ENCODE data around the gene CMKLR1. TPM values are rescaled to one million over a fixed set of nuclear protein-coding genes. Genes with fewer than 3 reads are reported as not detected.

Gene CMKLR1
- polyA plus RNA-seq, 3 donors from 2014 or later, result 32.5 to 83.7 (median 49.6) TPM

GRCh38 chr12:108371801-108372344 is 32.8 kb upstream of the CMKLR1 start:
- H3K27me3 Mint-ChIP-seq (ENCODE audit: low read depth in 3 of 3), result peaks cover 0 to 4% (median 4%) of the 10 kb centered on the region in 3 donors
- H3K36me3 Mint-ChIP-seq, result peaks cover 8 to 11% (median 10%) of the 10 kb centered on the region in 3 donors
- no peak overlapping the region for H3K4me3 Mint-ChIP-seq
- H3K9me3 Mint-ChIP-seq, result peaks cover 4 to 35% (median 19%) of the 10 kb centered on the region in 6 donors
- no peak overlapping the region for H3K27ac Mint-ChIP-seq
- no peak for DNase-seq
- H3K4me1 Mint-ChIP-seq, result peaks cover 9% of the 10 kb centered on the region in 2 donors

DNA sequence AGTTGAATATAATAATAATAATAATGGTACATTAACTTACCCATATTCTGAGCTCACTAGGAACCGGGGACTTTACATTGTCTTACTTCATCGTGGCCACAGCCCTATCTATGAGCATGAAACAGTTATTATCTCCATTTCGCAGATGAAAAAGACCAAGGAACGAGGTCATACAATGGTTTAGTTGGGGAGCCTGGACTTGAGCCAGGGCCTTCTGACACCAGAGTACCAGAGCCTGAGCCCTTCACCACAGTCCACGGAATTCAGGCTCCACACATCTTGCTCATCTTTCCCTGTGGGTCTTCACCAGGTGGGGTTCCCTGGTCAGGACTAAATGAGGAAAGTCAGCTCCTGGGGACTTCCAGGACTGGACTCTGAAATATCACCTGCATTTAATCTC is 31.3 kb upstream of the CMKLR1 start:
- H3K36me3 Mint-ChIP-seq, result peaks cover 8 to 11% (median 10%) of the 10 kb centered on the region in 3 donors
- no peak overlapping the region for H3K27ac Mint-ChIP-seq
- H3K4me3 Mint-ChIP-seq, result no peak overlapping the region
- peaks cover 15 to 16% of the 10 kb centered on the region in 2 donors for H3K4me1 Mint-ChIP-seq
- H3K27me3 Mint-ChIP-seq (ENCODE audit: low read depth in 3 of 3), result peaks cover 0 to 5% (median 2%) of the 10 kb centered on the region in 3 donors
- DNase-seq, result no peak
- H3K9me3 Mint-ChIP-seq, result peaks cover 4 to 27% (median 13%) of the 10 kb centered on the region in 6 donors

- Mint-ChIP-seq H3K27ac (no peak overlapping the region), H3K27me3 (ENCODE audit: low read depth in 3 of 3) (peaks cover 0 to 5% (median 2%) of the 10 kb centered on the region in 3 donors), H3K9me3 (peaks cover 4 to 27% (median 13%) of the 10 kb centered on the region in 6 donors), H3K4me1 (peaks cover 19 to 21% of the 10 kb centered on the region in 2 donors), H3K36me3 (peaks cover 8 to 11% (median 10%) of the 10 kb centered on the region in 3 donors), H3K4me3 (no peak overlapping the region)
- DNase-seq, result no peak
Measured at GRCh38 chr12:108369736-108370396, 30.8 kb upstream of the CMKLR1 start.

- Mint-ChIP-seq H3K4me1 (peaks cover 25 to 35% of the 10 kb centered on the region in 2 donors), H3K27me3 (ENCODE audit: low read depth in 3 of 3) (peaks cover 0 to 10% (median 2%) of the 10 kb centered on the region in 3 donors), H3K9me3 (peaks cover 2 to 10% (median 5%) of the 10 kb centered on the region in 6 donors), H3K4me3 (no peak overlapping the region), H3K27ac (peak overlapping the region in 1 of 6 donors; percentile 4), H3K36me3 (peaks cover 6 to 9% (median 7%) of the 10 kb centered on the region in 3 donors)
- no peak for DNase-seq
Measured at GRCh38 chr12:108368089-108368488, 29.0 kb upstream of the CMKLR1 start.

DNA sequence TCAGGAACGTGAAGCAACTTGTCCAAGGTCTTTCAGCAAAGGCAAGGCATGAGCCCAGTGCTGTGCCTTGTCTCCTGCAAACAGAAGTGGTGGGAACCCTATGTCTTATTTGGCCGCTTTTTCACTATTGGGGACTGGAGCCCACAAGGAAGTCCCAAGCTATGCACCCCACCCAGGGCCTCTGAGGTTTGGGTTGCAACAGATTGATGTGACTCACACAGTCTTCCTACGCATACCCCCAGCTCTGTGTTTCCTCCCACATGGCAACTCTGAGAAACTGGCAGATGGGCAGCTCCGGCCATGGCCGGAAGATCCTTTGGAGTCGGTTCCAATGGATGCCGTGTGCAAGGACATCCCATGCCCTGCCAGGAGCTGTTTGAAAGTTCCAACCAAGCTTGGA is 28.3 kb upstream of the CMKLR1 start:
- Mint-ChIP-seq H3K27me3 (ENCODE audit: low read depth in 3 of 3) (peaks cover 0 to 10% (median 2%) of the 10 kb centered on the region in 3 donors), H3K4me3 (peak overlapping the region in 1 of 5 donors; percentile 24), H3K4me1 (peaks cover 32 to 40% of the 10 kb centered on the region in 2 donors), H3K27ac (no peak overlapping the region), H3K36me3 (peaks cover under 1 to 5% (median 1%) of the 10 kb centered on the region in 3 donors), H3K9me3 (peaks cover 0 to 4% (median under 1%) of the 10 kb centered on the region in 6 donors)
- no peak for DNase-seq

DNA sequence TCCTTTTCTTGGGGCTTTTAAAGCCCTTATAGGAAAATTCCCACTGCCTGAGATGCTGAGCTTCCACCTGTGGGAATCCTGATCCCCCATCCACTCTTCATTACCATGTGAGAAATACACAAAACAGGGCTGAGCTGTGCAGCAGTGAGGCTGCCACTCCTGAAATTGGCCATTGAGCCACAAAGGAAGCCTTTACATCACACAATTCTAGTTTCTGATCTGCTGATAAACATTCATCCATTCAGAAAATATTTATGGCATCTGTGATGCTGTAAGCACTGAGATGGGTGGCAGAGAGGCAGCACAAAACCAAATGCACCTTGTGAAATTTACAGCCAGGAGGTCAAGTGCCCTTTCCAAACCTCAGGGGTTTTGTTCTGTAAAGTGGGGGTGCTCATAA is 26.2 kb upstream of the CMKLR1 start:
- Mint-ChIP-seq H3K4me3 (no peak overlapping the region), H3K9me3 (no peaks in the 10 kb centered on the region), H3K27ac (peak overlapping the region in 1 of 6 donors; percentile 68), H3K36me3 (peaks cover 0 to 5% (median 0%) of the 10 kb centered on the region in 3 donors), H3K27me3 (ENCODE audit: low read depth in 3 of 3) (peaks cover 0 to 8% (median 3%) of the 10 kb centered on the region in 3 donors), H3K4me1 (peaks cover 33 to 40% of the 10 kb centered on the region in 2 donors)
- no peak for DNase-seq

- H3K9me3 Mint-ChIP-seq, result no peaks in the 10 kb centered on the region
- no peak overlapping the region for H3K4me3 Mint-ChIP-seq
- no peak for DNase-seq
- H3K27me3 Mint-ChIP-seq (ENCODE audit: low read depth in 3 of 3), result peaks cover 0 to 8% (median 3%) of the 10 kb centered on the region in 3 donors
- peak overlapping the region in 2 of 6 donors; percentile 17 to 68 for H3K27ac Mint-ChIP-seq
- H3K36me3 Mint-ChIP-seq, result peaks cover 0 to 5% (median 0%) of the 10 kb centered on the region in 3 donors
- peaks cover 33 to 40% of the 10 kb centered on the region in 2 donors for H3K4me1 Mint-ChIP-seq
Measured at GRCh38 chr12:108364879-108365278, 25.8 kb upstream of the CMKLR1 start.

GRCh38 chr12:108363565-108363964 is 24.5 kb upstream of the CMKLR1 start:
- H3K27ac Mint-ChIP-seq, result peak overlapping the region in 3 of 6 donors; percentile 1 to 56 (median 45)
- H3K27me3 Mint-ChIP-seq (ENCODE audit: low read depth in 3 of 3), result peaks cover 0 to 9% (median 3%) of the 10 kb centered on the region in 3 donors
- no peaks in the 10 kb centered on the region for H3K9me3 Mint-ChIP-seq
- H3K36me3 Mint-ChIP-seq, result peaks cover 0 to 5% (median 0%) of the 10 kb centered on the region in 3 donors
- no peak overlapping the region for H3K4me3 Mint-ChIP-seq
- H3K4me1 Mint-ChIP-seq, result peaks cover 33 to 40% of the 10 kb centered on the region in 2 donors
- no peak for DNase-seq

- Mint-ChIP-seq H3K4me1 (peaks cover 33 to 40% of the 10 kb centered on the region in 2 donors), H3K4me3 (no peak overlapping the region), H3K27me3 (ENCODE audit: low read depth in 3 of 3) (peaks cover 0 to 8% (median 3%) of the 10 kb centered on the region in 3 donors), H3K36me3 (peaks cover 0 to 5% (median 0%) of the 10 kb centered on the region in 3 donors), H3K9me3 (no peaks in the 10 kb centered on the region), H3K27ac (peak overlapping the region in 1 of 6 donors; percentile 56)
- no peak for DNase-seq
Measured at GRCh38 chr12:108363165-108363564, 24.1 kb upstream of the CMKLR1 start.

- Mint-ChIP-seq H3K27ac (no peak overlapping the region), H3K27me3 (ENCODE audit: low read depth in 3 of 3) (peaks cover 0 to 8% (median 3%) of the 10 kb centered on the region in 3 donors), H3K36me3 (peaks cover 0 to 5% (median 0%) of the 10 kb centered on the region in 3 donors), H3K9me3 (no peaks in the 10 kb centered on the region), H3K4me1 (peaks cover 23 to 30% of the 10 kb centered on the region in 2 donors), H3K4me3 (no peak overlapping the region)
- no peak for DNase-seq
Measured at GRCh38 chr12:108361606-108362005, 22.5 kb upstream of the CMKLR1 start.

DNA sequence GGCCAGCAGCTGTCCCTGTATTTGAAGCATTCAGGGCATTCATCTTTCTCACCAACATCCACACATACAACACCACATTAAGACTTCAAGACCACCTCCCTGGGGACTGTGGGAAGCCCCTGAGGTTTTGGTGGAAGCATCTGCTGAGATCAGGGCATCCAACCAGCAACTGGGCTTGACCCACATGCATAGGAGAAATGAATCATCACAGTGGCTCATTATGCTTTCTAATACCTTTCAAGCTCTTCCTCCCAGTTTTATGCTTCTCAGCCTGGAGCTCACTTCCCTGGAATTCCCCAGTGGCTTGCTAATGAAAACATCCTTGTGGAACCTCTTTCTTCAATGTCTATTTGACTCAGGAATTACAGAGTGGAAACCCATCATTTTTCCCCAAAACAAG is 21.4 kb upstream of the CMKLR1 start:
- peaks cover 0 to 5% (median 0%) of the 10 kb centered on the region in 3 donors for H3K36me3 Mint-ChIP-seq
- no peak overlapping the region for H3K27ac Mint-ChIP-seq
- no peak for DNase-seq
- H3K4me3 Mint-ChIP-seq, result no peak overlapping the region
- peaks cover 18 to 26% of the 10 kb centered on the region in 2 donors for H3K4me1 Mint-ChIP-seq
- no peaks in the 10 kb centered on the region for H3K9me3 Mint-ChIP-seq
- H3K27me3 Mint-ChIP-seq (ENCODE audit: low read depth in 3 of 3), result peaks cover 0 to 7% (median 3%) of the 10 kb centered on the region in 3 donors

GRCh38 chr12:108360057-108360456 is 20.9 kb upstream of the CMKLR1 start:
- Mint-ChIP-seq H3K27ac (no peak overlapping the region), H3K27me3 (ENCODE audit: low read depth in 3 of 3) (peaks cover 0 to 7% (median 3%) of the 10 kb centered on the region in 3 donors), H3K9me3 (no peaks in the 10 kb centered on the region), H3K4me1 (peaks cover 14 to 21% of the 10 kb centered on the region in 2 donors), H3K36me3 (peaks cover 0 to 5% (median 0%) of the 10 kb centered on the region in 3 donors), H3K4me3 (no peak overlapping the region)
- no peak for DNase-seq

DNA sequence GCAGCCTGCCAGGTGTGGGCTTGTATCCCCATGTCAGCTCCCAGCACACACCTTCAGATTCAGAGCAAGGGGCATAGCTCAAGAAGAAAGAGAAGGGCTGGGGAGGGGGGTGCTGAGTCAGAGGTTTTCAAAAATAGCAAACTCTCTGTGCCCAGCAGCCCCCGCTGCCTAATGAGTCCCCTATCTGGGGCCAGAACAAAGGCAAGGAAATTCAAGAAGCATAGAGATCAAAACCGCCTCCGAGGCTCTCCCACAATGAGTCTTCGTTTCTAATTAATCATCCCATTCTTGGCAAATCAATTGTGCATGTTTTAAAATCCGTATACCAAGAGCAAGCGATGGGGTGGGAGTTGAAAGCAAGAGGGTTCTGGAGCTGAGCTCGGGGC is 19.5 kb upstream of the CMKLR1 start:
- peaks cover 10 to 13% of the 10 kb centered on the region in 2 donors for H3K4me1 Mint-ChIP-seq
- no peaks in the 10 kb centered on the region for H3K9me3 Mint-ChIP-seq

More for the DNA sequence above, 19.5 kb upstream of the CMKLR1 start:
- Mint-ChIP-seq H3K4me3 (no peak overlapping the region), H3K27me3 (ENCODE audit: low read depth in 3 of 3) (peaks cover 0 to 4% (median 3%) of the 10 kb centered on the region in 3 donors), H3K27ac (no peak overlapping the region), H3K36me3 (peaks cover 0 to 3% (median 0%) of the 10 kb centered on the region in 3 donors)
- DNase-seq, result no peak
